HCT116 (cell line): Measurements from ENCODE around the gene PRELID2. TPM values are rescaled to one million over a fixed set of nuclear protein-coding genes. Genes with fewer than 3 reads are reported as not detected.

Experiments used
- ATAC-seq: fragments of 200-7000 bp; cut with Tn5 transposase; 2 replicates; pipeline ENCODE4 v1.9.1; 2020; ENCODE audit warnings: mild to moderate bottlenecking, moderate library complexity
- BruUV-seq: library from RNA; stranded (reverse); fragments of 400-500 nt; replicated peaks from 2 replicates; lab custom pipeline; 2021; lab: Mats Ljungman, UMichigan
- CTCF ChIA-PET: fragments of 300-600 bp; sonication (Branson Sonifier 250); formaldehyde crosslinking; loops from one replicate; lab custom pipeline; 2021; ENCODE audit warnings: antibody characterized with exemption; lab: Charles Lee
- POLR2A ChIA-PET: fragments of 300-600, 350-600 bp; sonication (Branson Sonifier 250); formaldehyde crosslinking; loops from one replicate; lab custom pipeline; 2021; ENCODE audit warnings: antibody characterized with exemption; lab: Charles Lee
- RAD21 ChIA-PET, 2 experiments: fragments of 300-600 bp; sonication (Branson Sonifier 250); formaldehyde crosslinking; loops; one replicate each; lab custom pipeline; 2023; ENCODE audit warnings: low total read pairs in 2 of 2; ENCODE audit not compliant: uncharacterized antibody in 2 of 2, unreplicated experiment in 2 of 2, low non-redundant PET in 1 of 2; lab: Charles Lee
- DNase-seq: peaks from one replicate; pipeline ENCODE4 v3.0.0-alpha.2; 2010; ENCODE audit warnings: low read depth, low spot score
- H2AFZ ChIP-seq: fragments of 200-600 bp; shearing (Covaris generic), sonication (generic); 2 replicates; pipeline ENCODE4 v1.6.1; 2017; ENCODE audit warnings: low read depth, mixed run types, mixed read lengths, antibody characterized with exemption, low read length; ENCODE audit not compliant: poor library complexity, severe bottlenecking
- H3K27ac ChIP-seq: 2 replicates; pipeline ENCODE4 v1.5.1; 2012; ENCODE audit warnings: low read depth, low read length
- H3K27me3 ChIP-seq: fragments of 200-600 bp; sonication (generic); 2 replicates; pipeline ENCODE4 v1.6.1; 2016; ENCODE audit warnings: mixed run types, low read length, mixed read lengths; ENCODE audit not compliant: insufficient read depth
- H3K36me3 ChIP-seq, 2 experiments: fragments of 200-500 bp in 1 of 2; fragments of 200-600 bp in 1 of 2; sonication (Bioruptor generic) in 1 of 2; sonication (generic) in 1 of 2; 2 replicates each; pipeline versions ENCODE4 v1.5.1 to v1.6.1; 2014 to 2016; ENCODE audit warnings: low read length in 2 of 2, inconsistent platforms in 1 of 2, mixed read lengths in 1 of 2, mixed run types in 1 of 2; ENCODE audit not compliant: insufficient read depth in 2 of 2, control insufficient read depth in 1 of 2
- H3K4me1 ChIP-seq, 2 experiments: fragments of 200-600 bp in 1 of 2; sonication (generic) in 1 of 2; 2 replicates each; pipeline versions ENCODE4 v1.5.1 to v1.6.1; 2012 to 2017; ENCODE audit warnings: low read length in 2 of 2, inconsistent platforms in 1 of 2, mild to moderate bottlenecking in 1 of 2, mixed read lengths in 1 of 2, mixed run types in 1 of 2, moderate library complexity in 1 of 2; ENCODE audit not compliant: insufficient read depth in 2 of 2, control insufficient read depth in 1 of 2
- H3K4me2 ChIP-seq: fragments of 200-600 bp; sonication (generic); 2 replicates; pipeline ENCODE4 v1.6.1; 2017; ENCODE audit warnings: mixed run types, low read length, mixed read lengths
- H3K4me3 ChIP-seq, 2 experiments: fragments of 200-600 bp in 1 of 2; sonication (generic) in 1 of 2; replicated peaks in 1 of 2; 2 replicates each; pipeline ENCODE4 v1.5.1; 2011 to 2016; ENCODE audit warnings: low read length in 2 of 2, control low read depth in 1 of 2, low read depth in 1 of 2, mild to moderate bottlenecking in 1 of 2, mixed read lengths in 1 of 2, mixed run types in 1 of 2
- H3K79me2 ChIP-seq: fragments of 200-600 bp; sonication (generic); 2 replicates; pipeline ENCODE4 v1.6.1; 2017; ENCODE audit warnings: mild to moderate bottlenecking, mixed run types, low read length, moderate library complexity, mixed read lengths; ENCODE audit not compliant: insufficient read depth
- H3K9ac ChIP-seq: fragments of 200-600 bp; sonication (generic); 2 replicates; pipeline ENCODE4 v1.6.1; 2016; ENCODE audit warnings: low read length, mixed read lengths
- H3K9me2 ChIP-seq: fragments of 200-600 bp; sonication (generic), shearing (Covaris generic); 2 replicates; pipeline ENCODE4 v1.6.1; 2017; ENCODE audit warnings: mixed run types, mild to moderate bottlenecking, moderate library complexity; ENCODE audit not compliant: insufficient read depth
- H3K9me3 ChIP-seq, 2 experiments: fragments of 200-500 bp in 1 of 2; fragments of 200-600 bp in 1 of 2; sonication (Bioruptor generic) in 1 of 2; sonication (generic) in 1 of 2; 2 replicates each; pipeline ENCODE4 v1.6.1; 2014 to 2017; ENCODE audit warnings: low read length in 2 of 2, mixed read lengths in 2 of 2, inconsistent platforms in 1 of 2, low read depth in 1 of 2, mild to moderate bottlenecking in 1 of 2, mixed run types in 1 of 2, moderate library complexity in 1 of 2; ENCODE audit not compliant: control insufficient read depth in 1 of 2, insufficient read depth in 1 of 2
- H4K20me1 ChIP-seq: fragments of 200-600 bp; sonication (generic), shearing (Covaris generic); 2 replicates; pipeline ENCODE4 v1.6.1; 2017; ENCODE audit warnings: mixed run types, mild to moderate bottlenecking, moderate library complexity; ENCODE audit not compliant: insufficient read depth
- ATF3 ChIP-seq: IDR thresholded peaks from 2 replicates; pipeline ENCODE4 v1.6.1; 2012
- CBX3 ChIP-seq: IDR thresholded peaks from 2 replicates; pipeline ENCODE4 v1.6.1; 2012; ENCODE audit warnings: low read depth
- CEBPB ChIP-seq: IDR thresholded peaks from 2 replicates; pipeline ENCODE4 v1.6.1; 2012; ENCODE audit warnings: low read depth
- EGR1 ChIP-seq: IDR thresholded peaks from 2 replicates; pipeline ENCODE4 v1.6.1; 2012; ENCODE audit warnings: low read depth
- EZH2 ChIP-seq: fragments of 200-600 bp; sonication (generic); IDR thresholded peaks from 2 replicates; pipeline ENCODE4 v1.6.1; 2017; ENCODE audit warnings: antibody characterized with exemption, mixed run types
- EZH2phosphoT487 ChIP-seq: fragments of 200-600 bp; IDR thresholded peaks from 2 replicates; pipeline ENCODE4 v1.6.1; 2018; ENCODE audit warnings: antibody characterized with exemption, borderline replicate concordance
- JUND ChIP-seq: IDR thresholded peaks from 2 replicates; pipeline ENCODE4 v1.6.1; 2012
- POLR2AphosphoS5 ChIP-seq: IDR thresholded peaks from 2 replicates; pipeline ENCODE4 v1.6.1; 2011; ENCODE audit warnings: mild to moderate bottlenecking, low read depth, low read length, moderate library complexity
- SIN3A ChIP-seq: IDR thresholded peaks from 2 replicates; pipeline ENCODE4 v1.6.1; 2012; ENCODE audit warnings: low read depth
- SP1 ChIP-seq: IDR thresholded peaks from 2 replicates; pipeline ENCODE4 v1.6.1; 2012; ENCODE audit warnings: low read depth
- YY1 ChIP-seq: IDR thresholded peaks from 2 replicates; pipeline ENCODE4 v1.6.1; 2011; ENCODE audit warnings: low read length, low read depth, moderate library complexity, mild to moderate bottlenecking; ENCODE audit not compliant: insufficient replicate concordance; ENCODE audit errors: extremely low read depth
- ZFX ChIP-seq: fragments of 450-650 bp; IDR thresholded peaks from 2 replicates; pipeline ENCODE4 v1.6.1; 2017
- ZNF274 ChIP-seq: fragments of 200-500 bp; sonication (Bioruptor generic); IDR thresholded peaks from 2 replicates; pipeline ENCODE4 v1.6.1; 2014; ENCODE audit warnings: mild to moderate bottlenecking, low read depth, low read length, inconsistent platforms
- intact Hi-C: fragments of 100-400 bp; cut with micrococcal nuclease; formaldehyde crosslinking; loops from 2 replicates; pipeline ENCODE4 v1.10.0; 2022
- total RNA-seq: library from RNA; stranded (reverse); gene quantifications from one replicate; pipeline ENCODE4 v1.2.1, GENCODE V29; 2021; ENCODE audit not compliant: unreplicated experiment
- TF ChIP-seq, protein P1 (sequence below), 3 experiments: fragments of 200-600 bp in 1 of 3; sonication (generic) in 1 of 3; IDR thresholded peaks in 2 of 3; conservative IDR thresholded peaks in 1 of 3; 2 replicates each; pipeline ENCODE4 v1.5.1; 2012 to 2017; ENCODE audit warnings: low read depth in 2 of 3, low read length in 2 of 3, antibody characterized with exemption in 1 of 3, borderline replicate concordance in 1 of 3, control low read depth in 1 of 3, mild to moderate bottlenecking in 1 of 3, mixed read lengths in 1 of 3, mixed run types in 1 of 3, moderate library complexity in 1 of 3; ENCODE audit not compliant: insufficient read depth in 1 of 3

The PRELID2 gene
- total RNA-seq, 1 experiment from 2014 or later = 20.1 TPM

- Histone ChIP-seq H3K79me2 (no peaks in the 10 kb centered on the region), H3K36me3 (no peaks in the 10 kb centered on the region), H3K9me3 (no peaks in the 10 kb centered on the region), H3K4me2 (no peak overlapping the region), H3K9ac (no peak overlapping the region), H3K27ac (no peak overlapping the region), H2AFZ (no peak overlapping the region), H3K9me2 (no peaks in the 10 kb centered on the region), H3K27me3 (no peaks in the 10 kb centered on the region), H3K4me3 (no peak overlapping the region), H4K20me1 (0 out of 2 replicates have a peak, but pooled peaks cover 5% of the 10 kb centered on the region), H3K4me1 (no peaks in the 10 kb centered on the region)
- RAD21 ChIA-PET = no interaction called here
- no peak for DNase-seq
- intact Hi-C loops = no loop called here
- no peak for TF ChIP-seq SP1
- no peak for TF ChIP-seq EZH2
- no peak for TF ChIP-seq POLR2AphosphoS5
- no peak for TF ChIP-seq EGR1
- TF ChIP-seq ATF3 = no peak
- no peak for TF ChIP-seq CBX3
- TF ChIP-seq, protein P1, sequence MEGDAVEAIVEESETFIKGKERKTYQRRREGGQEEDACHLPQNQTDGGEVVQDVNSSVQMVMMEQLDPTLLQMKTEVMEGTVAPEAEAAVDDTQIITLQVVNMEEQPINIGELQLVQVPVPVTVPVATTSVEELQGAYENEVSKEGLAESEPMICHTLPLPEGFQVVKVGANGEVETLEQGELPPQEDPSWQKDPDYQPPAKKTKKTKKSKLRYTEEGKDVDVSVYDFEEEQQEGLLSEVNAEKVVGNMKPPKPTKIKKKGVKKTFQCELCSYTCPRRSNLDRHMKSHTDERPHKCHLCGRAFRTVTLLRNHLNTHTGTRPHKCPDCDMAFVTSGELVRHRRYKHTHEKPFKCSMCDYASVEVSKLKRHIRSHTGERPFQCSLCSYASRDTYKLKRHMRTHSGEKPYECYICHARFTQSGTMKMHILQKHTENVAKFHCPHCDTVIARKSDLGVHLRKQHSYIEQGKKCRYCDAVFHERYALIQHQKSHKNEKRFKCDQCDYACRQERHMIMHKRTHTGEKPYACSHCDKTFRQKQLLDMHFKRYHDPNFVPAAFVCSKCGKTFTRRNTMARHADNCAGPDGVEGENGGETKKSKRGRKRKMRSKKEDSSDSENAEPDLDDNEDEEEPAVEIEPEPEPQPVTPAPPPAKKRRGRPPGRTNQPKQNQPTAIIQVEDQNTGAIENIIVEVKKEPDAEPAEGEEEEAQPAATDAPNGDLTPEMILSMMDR (IDR thresholded peaks at IDR 0.05 in 2 of 3, conservative IDR thresholded peaks at IDR 0.05 in 1 of 3; ENCODE audit: borderline replicate concordance in 1 of 3, insufficient read depth in 1 of 3, low read depth in 2 of 3, low read length in 2 of 3) = no peak
- TF ChIP-seq ZFX = no peak
- TF ChIP-seq YY1 = no peak
- TF ChIP-seq JUND = no peak
- no peak for TF ChIP-seq CEBPB
- TF ChIP-seq SIN3A = no peak
- no peak for TF ChIP-seq EZH2phosphoT487
- TF ChIP-seq ZNF274 = no peak
- POLR2A ChIA-PET = no interaction called here
- no TSS peak for BruUV-seq
- CTCF ChIA-PET = no interaction called here
- ATAC-seq = no peak
These were observed 38.8 kb downstream of the PRELID2 start for GRCh38 chr5:145796318-145796717.
